GM18498 (cell line): ENCODE data around the gene FRMD4A.
"Not testable (repeated sequence)": the region's sequence is repeated elsewhere in the genome, so short reads cannot be mapped to it uniquely, and the experiment has no call there.

ENCODE experiments used
- ATAC-seq: cut with Tn5 transposase; IDR thresholded peaks from one replicate; pipeline ENCODE4 v1.9.1; 2021; ENCODE audit warnings: mild to moderate bottlenecking, moderate library complexity; ENCODE audit not compliant: unreplicated experiment

FRMD4A gene

DNA sequence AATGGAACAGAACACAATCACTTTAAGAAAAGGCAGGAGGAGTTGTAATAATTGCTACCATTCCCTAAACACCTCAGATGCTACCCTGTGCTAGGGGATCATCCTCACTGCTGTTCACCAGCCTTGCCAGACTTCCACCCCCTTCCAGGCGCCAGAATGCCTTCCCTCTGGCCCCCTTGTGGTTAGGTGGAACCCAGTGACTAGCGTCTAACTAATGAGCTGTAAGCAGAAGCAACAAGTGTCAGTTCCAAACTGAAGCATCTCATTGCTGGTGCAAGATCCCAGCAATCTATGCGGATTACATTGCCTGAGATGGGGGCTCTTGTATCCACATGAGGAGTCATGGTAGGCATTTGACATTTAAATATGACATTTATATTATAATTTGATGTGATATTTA lies 86.6 kb downstream of the FRMD4A start:
- no peak for ATAC-seq

DNA sequence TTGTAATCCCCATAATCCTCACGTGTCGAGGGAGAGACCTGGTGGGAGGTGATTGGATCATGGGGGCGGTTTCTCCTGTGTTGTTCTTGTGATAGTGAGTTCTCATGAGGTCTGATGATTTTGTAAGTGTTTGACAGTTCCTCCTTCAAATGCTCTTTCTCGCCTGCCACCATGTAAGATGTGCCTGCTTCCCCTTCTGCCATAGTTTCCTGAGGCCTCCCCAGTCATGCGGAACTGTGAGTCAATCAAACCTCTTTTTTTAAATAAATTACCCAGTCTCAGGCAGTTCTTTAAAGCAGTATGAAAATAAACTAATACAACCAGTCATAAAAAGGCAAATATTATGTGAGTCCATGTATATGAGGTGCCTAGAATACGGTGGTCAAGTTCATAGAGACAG lies 87.5 kb downstream of the FRMD4A start:
- ATAC-seq: no peak

DNA sequence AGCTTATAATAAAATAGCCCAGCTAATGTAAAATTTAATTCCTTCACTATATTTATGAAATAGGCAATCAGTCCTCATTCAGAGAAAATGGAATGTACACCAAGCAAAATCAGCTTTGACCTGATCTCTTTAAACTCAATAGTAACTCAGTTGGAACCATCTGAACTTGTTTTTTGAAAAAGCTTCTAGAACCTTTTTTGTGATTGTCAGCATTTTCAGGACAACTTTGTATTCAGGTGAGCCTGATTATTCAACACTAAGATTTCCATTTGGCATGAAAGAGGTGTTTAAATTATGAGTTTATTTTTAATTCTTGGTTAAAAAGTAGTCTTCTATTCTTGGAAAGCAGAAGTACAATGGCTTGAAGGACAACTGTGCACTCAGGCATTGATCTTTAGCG lies 89.5 kb downstream of the FRMD4A start:
- ATAC-seq: no peak

DNA sequence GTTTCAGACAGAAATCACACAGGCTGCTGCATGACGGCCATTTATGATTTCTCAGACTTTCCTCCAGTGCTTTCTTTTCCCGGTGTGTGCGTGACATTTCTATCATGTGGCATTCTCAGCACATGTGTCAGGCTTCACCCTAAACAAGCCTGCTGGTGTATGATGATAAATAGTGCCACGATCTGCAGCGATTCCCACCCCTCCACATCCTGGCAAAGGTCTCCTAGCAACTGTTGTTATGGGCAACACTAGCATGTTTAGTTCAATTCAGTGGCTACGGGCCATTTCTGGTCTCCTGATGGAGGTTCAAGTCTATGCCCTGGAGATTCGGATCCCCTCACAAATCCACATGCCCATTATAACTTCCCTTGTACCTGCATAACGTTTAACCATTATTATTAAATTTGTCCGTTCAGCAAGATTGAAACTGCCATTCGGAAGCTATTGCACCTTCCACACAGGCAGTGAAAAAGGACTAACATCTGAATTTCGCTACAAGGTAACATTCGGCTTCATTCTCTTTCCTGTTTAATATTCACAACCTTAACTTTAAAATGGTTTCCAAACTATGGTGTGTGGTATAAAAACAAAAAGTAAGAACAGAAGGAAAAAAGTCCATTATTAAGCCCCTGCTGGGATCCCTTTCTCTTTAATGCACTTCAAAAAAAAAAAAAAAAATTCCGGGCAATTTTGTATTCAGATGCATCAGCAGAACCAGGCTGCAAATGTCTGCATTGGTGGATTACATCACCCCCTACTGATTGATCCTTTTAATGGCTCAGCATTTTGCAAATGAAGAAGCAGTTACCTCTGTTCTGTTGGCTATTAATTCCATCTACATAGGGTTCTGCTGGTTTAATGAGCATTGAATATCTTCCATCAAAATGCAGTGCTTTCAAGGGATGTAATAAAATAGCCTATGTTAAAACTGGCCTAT lies 90.2 kb downstream of the FRMD4A start:
- no peak for ATAC-seq

DNA sequence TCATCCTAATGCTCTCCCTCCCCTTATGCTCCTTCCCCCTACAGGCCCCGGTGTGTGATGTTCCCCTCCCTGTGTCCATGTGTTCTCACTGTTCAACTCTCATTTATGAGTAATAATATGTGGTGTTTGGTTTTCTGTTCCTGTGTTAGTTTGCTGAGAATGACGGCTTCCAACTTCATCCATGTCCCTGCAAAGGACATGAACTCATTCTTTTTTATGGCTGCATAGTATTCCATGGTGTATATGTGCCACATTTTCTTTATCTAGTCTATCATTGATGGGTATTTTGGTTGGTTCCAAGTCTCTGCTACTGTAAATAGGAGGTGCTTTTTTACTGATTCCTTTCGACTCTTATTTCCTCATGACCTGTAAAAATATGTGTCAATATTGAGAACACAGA lies 92.1 kb downstream of the FRMD4A start:
- not testable (repeated sequence) for ATAC-seq

DNA sequence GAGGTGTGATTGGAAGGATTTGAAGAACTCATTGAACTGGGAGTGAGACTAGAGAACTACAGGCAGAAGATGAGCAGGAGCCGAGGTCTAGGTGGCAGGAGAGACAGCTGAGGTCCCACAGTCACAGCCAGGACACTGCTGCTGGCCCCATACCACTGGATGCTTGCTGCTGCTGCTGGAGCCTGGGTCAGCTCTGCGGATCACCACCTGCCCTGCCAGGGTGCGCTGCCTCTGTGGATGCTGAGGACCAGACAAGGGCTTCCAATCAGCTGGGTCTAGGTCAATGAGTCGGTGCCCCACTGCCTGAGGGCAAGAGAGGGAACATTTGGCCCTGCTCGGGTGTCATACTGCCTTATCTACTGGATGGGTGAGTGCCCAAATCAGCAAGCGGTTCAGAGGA lies 94.4 kb downstream of the FRMD4A start:
- no peak for ATAC-seq

DNA sequence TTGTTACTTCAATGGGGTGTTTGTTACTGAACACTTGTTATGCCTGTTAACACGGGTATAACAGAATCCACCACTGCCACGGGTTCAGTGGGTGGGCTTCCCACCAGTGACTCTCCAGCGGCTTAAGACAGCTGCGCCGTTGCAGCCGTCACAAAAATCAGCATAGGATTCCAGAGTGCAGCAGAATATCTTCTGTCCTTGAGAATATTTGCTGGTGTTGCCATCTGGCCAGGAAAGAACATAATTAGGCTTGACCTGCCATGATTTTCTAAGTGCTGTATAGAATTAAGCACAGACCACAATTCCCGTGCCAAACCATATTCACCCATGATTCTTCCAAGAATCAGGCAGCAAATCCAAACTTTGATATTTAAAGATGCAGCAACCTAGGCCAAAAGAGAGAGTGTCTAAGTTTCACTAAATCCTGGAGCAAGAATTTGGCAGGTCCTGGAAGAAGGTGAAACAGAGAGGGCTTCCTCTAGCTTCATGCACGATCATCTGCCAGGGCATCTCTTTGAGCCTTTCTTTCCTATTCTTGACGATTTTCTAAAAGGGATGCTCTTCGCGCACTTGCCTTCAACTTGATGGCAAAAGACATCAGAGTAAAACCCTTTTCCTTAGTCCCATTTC lies 95.0 kb downstream of the FRMD4A start:
- ATAC-seq: no peak

DNA sequence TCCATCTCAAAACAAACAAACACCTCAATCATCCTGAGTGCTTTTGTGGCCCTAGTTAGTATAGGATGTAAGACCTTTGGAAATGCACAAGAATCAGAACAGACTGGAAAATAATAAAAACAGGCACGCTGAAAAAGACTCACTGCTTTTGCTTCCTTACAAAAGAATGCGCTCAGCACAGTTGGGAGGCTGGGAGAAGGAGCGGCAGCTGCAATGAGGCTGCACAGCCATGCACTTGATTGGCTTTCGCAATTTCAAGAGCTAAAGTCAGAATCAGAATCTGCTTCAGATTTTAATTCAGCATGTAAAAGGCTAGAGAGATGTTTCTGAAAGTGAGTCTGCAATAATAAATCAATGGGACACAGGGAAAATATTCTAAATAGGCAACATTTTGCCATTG lies 97.2 kb downstream of the FRMD4A start:
- no peak for ATAC-seq

DNA sequence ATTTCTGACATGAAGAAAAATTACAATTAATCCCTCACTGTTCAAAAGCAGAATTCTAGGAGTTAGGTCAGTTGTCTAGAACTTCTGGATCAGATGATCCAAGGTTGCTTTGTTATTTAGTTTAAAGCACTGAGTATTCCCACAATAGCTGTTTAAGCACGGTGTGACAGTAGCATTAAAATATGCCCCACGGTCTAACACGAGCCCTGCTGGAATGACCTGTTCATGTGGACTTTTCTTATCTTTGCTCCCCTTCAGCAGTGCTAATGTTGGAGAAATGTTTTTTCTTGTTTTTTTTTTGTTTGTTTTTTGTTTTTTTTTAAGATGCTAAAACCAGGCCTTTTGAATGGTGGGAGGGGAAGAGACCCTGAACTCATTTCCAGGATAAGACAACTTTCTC lies 101.9 kb downstream of the FRMD4A start:
- ATAC-seq: not testable (repeated sequence)

DNA sequence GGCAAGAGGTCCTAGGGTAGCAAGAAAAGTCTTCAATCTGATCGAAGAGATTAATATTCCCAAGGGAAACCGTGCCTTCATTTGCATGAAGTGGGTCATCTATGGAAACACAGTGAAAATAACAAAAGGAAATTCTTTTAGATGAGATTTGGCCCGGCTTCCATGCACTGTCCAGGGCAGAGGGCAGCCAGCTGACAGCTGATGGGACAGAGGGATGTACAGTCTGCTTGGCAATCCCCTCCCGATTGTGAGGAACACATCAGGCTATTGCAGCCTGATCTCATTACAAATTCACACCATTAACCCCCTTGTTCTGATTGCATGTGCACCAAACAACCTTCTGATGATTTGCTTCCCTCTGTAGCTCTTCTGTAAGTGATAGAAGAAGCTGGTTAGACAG lies 105.3 kb downstream of the FRMD4A start:
- no peak for ATAC-seq

DNA sequence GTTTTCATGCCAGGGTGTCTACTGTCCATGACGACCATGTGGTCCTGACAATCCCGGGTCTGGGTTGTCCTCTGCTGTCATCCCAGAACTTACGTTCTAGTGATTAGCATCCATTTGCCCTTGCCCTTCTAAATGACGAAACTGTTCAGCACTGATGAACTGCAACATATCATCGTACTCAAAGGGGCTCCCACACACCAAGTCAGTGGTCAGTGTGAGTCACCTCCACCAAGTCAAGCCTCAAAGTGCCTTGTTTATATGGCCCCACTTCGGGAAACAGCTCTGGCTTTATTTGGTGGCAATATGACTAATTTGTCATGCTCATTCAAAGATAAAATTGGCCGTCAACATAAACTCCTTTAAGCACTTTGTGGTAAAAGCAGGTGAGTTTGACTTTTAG lies 110.7 kb downstream of the FRMD4A start:
- ATAC-seq: no peak

DNA sequence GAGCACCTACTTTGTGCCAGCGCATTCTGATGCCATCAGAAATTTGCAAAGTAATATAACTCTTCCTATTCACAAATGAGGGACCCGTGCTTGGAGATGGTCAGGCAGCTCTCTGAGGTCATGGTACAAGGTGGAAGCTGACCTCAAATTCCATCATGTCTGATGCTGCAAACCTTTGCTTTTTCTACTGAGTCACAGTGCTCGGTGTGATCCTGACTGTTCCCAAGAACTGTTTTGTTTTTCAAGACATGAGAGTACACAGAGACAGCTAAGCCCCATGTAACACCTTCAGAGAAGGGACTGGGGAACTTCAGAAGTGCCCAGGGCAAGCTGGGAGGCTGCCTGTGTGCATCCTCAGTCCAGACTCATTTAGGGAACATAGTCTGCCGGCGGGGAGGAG lies 111.3 kb downstream of the FRMD4A start:
- no peak for ATAC-seq

DNA sequence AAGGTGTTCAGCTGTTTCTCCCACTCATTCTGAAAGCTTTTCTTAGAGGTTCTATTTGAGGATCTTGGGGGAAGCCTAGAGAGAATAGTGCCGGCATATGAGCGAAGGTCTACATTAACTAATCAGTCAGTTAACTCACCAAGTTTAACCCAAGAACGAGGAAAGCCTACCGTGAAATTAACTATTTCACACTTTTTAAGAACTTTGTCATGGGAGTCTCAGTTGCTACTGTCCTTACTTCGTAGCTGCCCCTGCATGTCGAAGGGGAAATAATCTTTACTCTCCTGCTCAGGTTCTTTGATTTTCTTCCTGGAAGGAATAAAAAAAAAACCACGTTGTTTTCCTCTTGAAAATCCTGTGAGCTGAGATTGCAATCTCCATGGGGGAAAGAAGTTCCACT lies 115.1 kb downstream of the FRMD4A start:
- no peak for ATAC-seq

DNA sequence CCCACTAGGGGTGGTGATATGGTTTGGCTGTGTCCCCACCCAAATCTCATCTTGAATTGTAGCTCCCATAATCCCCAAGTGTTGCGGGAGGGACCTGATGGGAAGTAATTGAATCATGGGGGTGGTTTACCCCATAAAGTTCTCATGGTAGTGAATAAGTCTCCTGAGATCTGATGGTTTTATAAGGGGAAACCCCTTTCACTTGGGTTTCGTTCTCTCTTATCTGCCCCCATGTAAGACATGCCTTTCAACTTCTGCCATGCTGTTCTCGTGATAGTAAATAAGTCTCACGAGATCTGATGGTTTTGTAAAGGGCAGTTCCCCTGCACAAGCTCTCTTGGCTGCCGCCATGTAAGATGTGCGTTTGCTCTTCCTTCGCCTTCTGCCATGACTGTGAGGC lies 117.0 kb downstream of the FRMD4A start:
- not testable (repeated sequence) for ATAC-seq

DNA sequence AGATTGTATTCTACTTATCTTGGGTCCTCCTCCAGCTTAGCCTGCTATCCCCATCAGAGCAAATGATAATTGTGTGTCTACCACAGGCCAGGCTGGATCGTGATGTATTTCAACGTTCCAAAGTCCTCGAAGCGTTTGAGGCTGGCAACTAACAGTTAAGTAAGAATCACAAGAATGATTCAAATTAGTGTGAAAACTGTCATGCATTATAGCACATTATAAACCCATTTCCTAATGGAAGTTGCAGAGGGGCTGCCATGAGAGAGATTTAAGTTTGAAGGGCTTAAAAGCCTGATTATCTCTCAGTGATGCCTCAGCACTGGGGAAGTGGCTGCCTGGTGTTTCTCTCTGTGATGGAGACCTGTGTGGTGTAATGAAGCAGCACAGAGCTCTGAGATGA lies 119.1 kb downstream of the FRMD4A start:
- no peak for ATAC-seq

DNA sequence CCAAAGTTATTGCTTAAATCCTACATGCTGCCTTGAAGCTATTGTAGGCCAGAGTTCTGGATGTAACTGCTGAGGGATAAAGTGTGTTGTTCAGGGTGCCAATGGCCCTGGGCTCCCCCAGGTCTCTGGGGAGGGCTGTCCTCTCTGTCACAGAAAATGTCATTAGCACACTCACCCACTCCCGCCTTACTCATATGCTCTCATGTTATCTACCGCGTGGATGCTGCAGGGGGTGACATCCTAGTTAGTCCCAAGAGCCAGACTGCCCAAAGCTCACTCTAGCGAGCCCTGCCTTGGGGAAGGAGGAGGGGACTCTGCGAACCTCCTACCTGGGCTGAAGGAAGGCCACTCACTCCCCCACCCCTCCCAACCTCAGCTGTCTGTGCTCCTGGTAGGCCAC lies 122.5 kb downstream of the FRMD4A start:
- no peak for ATAC-seq

DNA sequence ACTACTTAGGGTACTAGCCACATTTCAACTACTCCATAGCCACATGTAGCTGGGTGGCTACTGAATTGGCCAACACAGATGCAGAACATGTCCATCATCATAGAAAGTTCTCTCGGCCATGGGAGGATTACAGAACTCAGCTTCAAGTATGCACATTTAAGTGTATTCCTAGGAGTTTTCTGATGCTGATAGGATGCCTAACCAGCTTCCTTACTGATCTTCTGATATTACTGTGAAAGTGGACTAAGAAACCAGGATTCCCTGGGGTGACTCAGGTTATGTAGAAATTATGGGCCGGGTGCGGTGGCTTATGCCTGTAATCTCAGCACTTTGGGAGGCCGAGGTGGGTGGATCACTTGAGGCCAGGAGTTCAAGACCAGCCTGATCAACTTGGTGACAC lies 125.5 kb downstream of the FRMD4A start:
- no peak for ATAC-seq

DNA sequence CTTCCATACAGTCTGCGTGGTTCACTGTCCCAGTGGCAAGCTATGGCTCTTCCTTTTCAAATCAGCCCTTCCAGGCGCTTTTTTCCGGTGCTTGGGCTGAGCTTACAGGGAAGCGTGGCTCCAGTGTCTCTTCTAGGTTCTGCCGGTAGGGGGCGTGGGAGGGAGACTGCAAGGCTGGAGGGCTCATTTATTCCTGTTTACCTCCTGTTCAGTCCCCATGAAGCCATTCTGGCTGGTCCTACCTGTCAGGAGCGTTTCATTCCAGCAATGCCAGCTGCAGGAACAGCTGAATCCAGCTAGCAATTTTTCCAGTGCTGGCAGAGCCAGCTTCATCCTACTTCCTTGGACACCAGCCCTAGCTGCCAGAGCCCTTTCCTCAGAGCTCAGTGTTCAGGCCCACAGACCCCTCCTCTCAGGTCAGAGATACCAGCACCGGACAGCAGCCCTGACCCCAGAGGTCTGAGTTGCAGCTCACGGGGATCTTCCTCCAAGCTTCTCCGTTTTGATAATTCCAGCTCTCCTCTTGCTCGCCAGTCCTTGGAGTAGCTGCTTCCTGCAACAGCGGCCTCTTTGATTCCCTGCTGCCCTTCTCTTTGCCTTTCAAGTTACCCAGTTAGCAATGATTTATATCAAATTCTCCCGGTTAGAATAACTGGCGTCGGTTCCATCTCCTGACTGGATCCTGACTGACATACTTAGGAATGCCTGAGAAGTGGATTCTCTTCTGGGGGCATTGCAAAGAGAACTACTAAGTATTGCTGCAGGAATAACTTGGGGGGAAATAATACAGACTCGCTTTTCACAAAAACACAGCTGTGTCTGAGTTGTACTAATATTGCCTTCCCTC lies 129.8 kb downstream of the FRMD4A start:
- no peak for ATAC-seq

DNA sequence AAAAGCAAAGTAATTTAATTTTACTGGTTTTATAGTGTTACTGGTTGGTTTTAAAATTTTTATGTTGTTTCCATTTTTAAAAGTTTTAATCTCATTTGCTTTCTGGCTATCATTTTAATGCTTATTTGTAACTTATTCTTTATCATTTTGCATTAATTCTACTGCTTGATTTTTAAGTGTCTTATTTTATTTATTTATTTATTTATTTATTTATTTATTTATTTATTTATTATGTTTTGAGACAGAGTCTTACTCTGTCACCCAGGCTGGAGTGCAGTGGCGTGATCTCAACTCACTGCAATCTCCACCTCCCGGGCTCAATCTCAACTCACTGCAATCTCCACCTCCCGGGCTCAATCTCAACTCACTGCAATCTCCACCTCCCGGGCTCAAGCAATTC lies 131.6 kb downstream of the FRMD4A start:
- ATAC-seq: not testable (repeated sequence)

DNA sequence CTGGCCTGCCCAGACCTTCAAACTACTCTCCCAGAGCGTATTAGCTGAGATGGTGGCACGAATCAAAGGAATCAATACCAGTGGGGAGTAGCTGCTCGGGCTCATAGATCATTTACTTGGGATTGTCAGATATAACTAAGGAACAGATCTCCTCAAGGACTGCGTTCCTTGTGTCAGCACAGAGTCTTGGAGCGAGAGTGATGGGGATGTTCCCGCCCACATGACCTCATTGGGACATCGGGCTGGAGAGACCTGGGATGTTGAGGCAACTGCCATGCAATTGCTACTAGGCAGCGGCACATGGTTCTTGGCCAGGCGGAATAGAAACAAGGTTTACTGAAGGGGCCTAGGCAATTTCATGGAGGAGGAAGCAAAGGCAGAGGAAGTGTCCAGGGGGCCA lies 132.6 kb downstream of the FRMD4A start:
- no peak for ATAC-seq

DNA sequence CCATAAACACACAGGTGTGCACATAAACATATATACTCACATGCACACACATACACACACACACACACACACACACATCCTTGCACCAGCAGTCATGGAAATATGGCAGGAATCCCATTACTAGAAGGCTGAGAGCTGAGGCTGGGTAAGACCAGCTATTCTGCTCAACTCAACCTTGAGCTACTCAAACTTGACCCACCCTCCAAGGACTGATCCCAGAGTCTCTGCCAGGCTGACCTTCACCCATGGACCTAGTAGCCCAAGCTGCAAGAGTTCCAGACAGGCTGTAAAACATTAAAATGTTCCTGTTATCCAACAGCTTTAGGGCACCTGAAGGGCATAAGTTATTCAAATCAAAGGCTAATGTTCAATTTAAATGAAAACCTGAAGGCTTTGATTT lies 134.6 kb downstream of the FRMD4A start:
- ATAC-seq: no peak

DNA sequence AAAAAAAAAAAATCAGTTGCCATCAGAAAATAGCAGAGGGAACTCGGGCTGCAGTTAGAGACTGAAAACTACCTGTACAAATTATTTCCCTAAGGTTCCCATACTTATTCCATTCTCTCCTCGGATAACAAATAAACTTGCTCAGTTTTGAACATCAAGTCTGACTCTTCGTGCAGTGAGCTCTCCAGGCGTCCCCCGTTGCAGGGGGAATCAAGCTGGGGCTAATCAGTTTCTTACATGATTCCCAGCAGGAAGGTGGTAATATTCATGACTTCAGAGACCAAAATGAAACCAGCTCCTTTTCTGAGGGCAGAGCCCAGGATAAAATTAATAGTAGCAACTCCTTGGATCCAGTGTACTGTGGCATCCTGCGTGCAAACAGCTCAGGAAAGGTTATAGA lies 135.3 kb downstream of the FRMD4A start:
- ATAC-seq: no peak
